H1 (cell line): Measurements from ENCODE around the gene TAF13. TPM values are rescaled to one million over a fixed set of nuclear protein-coding genes. Genes with fewer than 3 reads are reported as not detected.
"Not testable (repeated sequence)": the region's sequence is repeated elsewhere in the genome, so short reads cannot be mapped to it uniquely, and the experiment has no call there.

Source experiments
- CTCF ChIA-PET: fragments of 300-600 bp; sonication (Branson Sonifier 250); formaldehyde crosslinking; loops from one replicate; lab custom pipeline; 2021; ENCODE audit not compliant: partially characterized antibody; lab: Charles Lee
- POLR2A ChIA-PET: fragments of 300-600 bp; sonication (Branson Sonifier 250); formaldehyde crosslinking; loops from one replicate; lab custom pipeline; 2021; ENCODE audit warnings: inconsistent platforms; ENCODE audit not compliant: partially characterized antibody; lab: Charles Lee
- DNase-seq, 2 experiments: peaks; one replicate each; pipeline versions ENCODE4 v3.0.0 to v3.0.0-alpha.2; 2010 to 2022; ENCODE audit warnings: low spot score in 2 of 2, low read depth in 1 of 2, mixed read lengths in 1 of 2
- FAIRE-seq: peaks from 2 replicates; lab custom pipeline; 2011; peaks lifted over from hg19 to GRCh38; lab: Jason Lieb, UNC
- H2AFZ ChIP-seq: 2 replicates; pipeline ENCODE4 v1.8.1; 2012; ENCODE audit warnings: low read length, inconsistent platforms
- H2AK5ac ChIP-seq: 2 replicates; pipeline ENCODE4 v1.6.1; 2013; ENCODE audit warnings: low read depth, low read length
- H2BK120ac ChIP-seq: replicated peaks from 2 replicates; pipeline ENCODE3; 2013; ENCODE audit warnings: low read depth, low read length, inconsistent platforms
- H2BK12ac ChIP-seq: 2 replicates; pipeline ENCODE4 v1.6.1; 2013; ENCODE audit warnings: low read depth, low read length
- H2BK15ac ChIP-seq: 2 replicates; pipeline ENCODE4 v1.6.1; 2013; ENCODE audit warnings: low read length
- H2BK20ac ChIP-seq: 2 replicates; pipeline ENCODE4 v1.6.1; 2013; ENCODE audit warnings: low read length
- H2BK5ac ChIP-seq: 2 replicates; pipeline ENCODE4 v1.6.1; 2013; ENCODE audit warnings: low read depth, low read length
- H3K14ac ChIP-seq: 2 replicates; pipeline ENCODE4 v1.6.1; 2013; ENCODE audit warnings: inconsistent platforms; ENCODE audit not compliant: insufficient read length
- H3K18ac ChIP-seq: 2 replicates; pipeline ENCODE4 v1.6.1; 2013; ENCODE audit warnings: low read length; ENCODE audit errors: extremely low read depth
- H3K23ac ChIP-seq: 2 replicates; pipeline ENCODE4 v1.6.1; 2013; ENCODE audit warnings: inconsistent platforms; ENCODE audit not compliant: insufficient read length
- H3K23me2 ChIP-seq: 2 replicates; pipeline ENCODE4 v1.6.1; 2013; ENCODE audit warnings: low read depth, low read length
- H3K27ac ChIP-seq: 2 replicates; pipeline ENCODE4 v1.6.1; 2011; ENCODE audit warnings: low read depth, low read length, inconsistent platforms
- H3K27me3 ChIP-seq, 4 experiments: replicated peaks in 1 of 4; 1 replicate in 1 of 4; 2 replicates in 3 of 4; pipeline versions ENCODE4 v1.6.1 to v1.8.1; 2011 to 2013; ENCODE audit warnings: low read length in 3 of 4, mild to moderate bottlenecking in 3 of 4, inconsistent platforms in 2 of 4, mixed read lengths in 2 of 4, moderate library complexity in 1 of 4; ENCODE audit not compliant: control insufficient read depth in 3 of 4, insufficient read depth in 3 of 4; ENCODE audit errors: extremely low read depth in 1 of 4
- H3K36me3 ChIP-seq, 4 experiments: 2 replicates each; pipeline versions ENCODE4 v1.6.1 to v1.8.1; 2011 to 2013; ENCODE audit warnings: mild to moderate bottlenecking in 4 of 4, low read length in 3 of 4, moderate library complexity in 2 of 4, control low read depth in 1 of 4, inconsistent platforms in 1 of 4; ENCODE audit not compliant: insufficient read depth in 4 of 4, control insufficient read depth in 2 of 4
- H3K4ac ChIP-seq: replicated peaks from 2 replicates; pipeline ENCODE3; 2013; ENCODE audit warnings: low read length, low read depth, mixed read lengths, inconsistent platforms; ENCODE audit not compliant: insufficient read length
- H3K4me1 ChIP-seq, 4 experiments: replicated peaks in 1 of 4; 1 replicate in 1 of 4; 2 replicates in 3 of 4; pipeline versions ENCODE4 v1.6.1 to v1.8.1; 2011 to 2013; ENCODE audit warnings: low read length in 3 of 4, inconsistent platforms in 2 of 4, mixed read lengths in 1 of 4; ENCODE audit not compliant: insufficient read depth in 4 of 4, control insufficient read depth in 3 of 4
- H3K4me2 ChIP-seq, 2 experiments: 2 replicates each; pipeline versions ENCODE4 v1.6.1 to v1.8.1; 2011 to 2013; ENCODE audit warnings: low read depth in 2 of 2, low read length in 2 of 2, control low read depth in 1 of 2, inconsistent platforms in 1 of 2, mild to moderate bottlenecking in 1 of 2; ENCODE audit not compliant: insufficient read depth in 1 of 2
- H3K4me3 ChIP-seq, 4 experiments: fragments of 200-600, 300-600 bp in 1 of 4; sonication (generic), shearing (Covaris generic), sonication (Bioruptor Twin) in 1 of 4; 2 replicates each; pipeline versions ENCODE4 v1.5.1 to v1.8.1; 2011 to 2016; ENCODE audit warnings: low read length in 4 of 4, low read depth in 3 of 4, control low read depth in 2 of 4, inconsistent platforms in 2 of 4, mild to moderate bottlenecking in 2 of 4, mixed read lengths in 1 of 4, moderate library complexity in 1 of 4; ENCODE audit not compliant: insufficient read depth in 2 of 4; ENCODE audit errors: extremely low read depth in 1 of 4
- H3K56ac ChIP-seq: replicated peaks from 2 replicates; pipeline ENCODE3; 2013; ENCODE audit warnings: low read depth, mild to moderate bottlenecking, mixed read lengths, low read length, inconsistent platforms; ENCODE audit not compliant: insufficient read length
- H3K79me1 ChIP-seq: 2 replicates; pipeline ENCODE4 v1.6.1; 2013; ENCODE audit warnings: low read depth, low read length, control low read depth
- H3K79me2 ChIP-seq, 2 experiments: 2 replicates each; pipeline versions ENCODE4 v1.6.1 to v1.8.1; 2012 to 2013; ENCODE audit warnings: low read length in 2 of 2, mild to moderate bottlenecking in 2 of 2, inconsistent platforms in 1 of 2; ENCODE audit not compliant: insufficient read depth in 2 of 2, control insufficient read depth in 1 of 2
- H3K9ac ChIP-seq, 4 experiments: replicated peaks in 1 of 4; 1 replicate in 1 of 4; 2 replicates in 3 of 4; pipeline versions ENCODE4 v1.6.1 to v1.8.1; 2011 to 2013; ENCODE audit warnings: low read depth in 3 of 4, low read length in 3 of 4, control low read depth in 2 of 4, mild to moderate bottlenecking in 2 of 4, moderate library complexity in 2 of 4, inconsistent platforms in 1 of 4; ENCODE audit errors: extremely low read depth in 1 of 4
- H3K9me3 ChIP-seq, 2 experiments: 2 replicates each; pipeline versions ENCODE4 v1.6.1 to v1.8.1; 2012 to 2013; ENCODE audit warnings: mild to moderate bottlenecking in 2 of 2, moderate library complexity in 2 of 2, control low read depth in 1 of 2, inconsistent platforms in 1 of 2, low read depth in 1 of 2, low read length in 1 of 2, mixed read lengths in 1 of 2; ENCODE audit not compliant: insufficient read depth in 2 of 2
- H4K20me1 ChIP-seq, 2 experiments: replicated peaks in 1 of 2; 2 replicates each; pipeline versions ENCODE3 to v1.8.1; 2011 to 2013; ENCODE audit warnings: inconsistent platforms in 2 of 2, low read length in 2 of 2, mild to moderate bottlenecking in 1 of 2; ENCODE audit not compliant: insufficient read depth in 2 of 2, control insufficient read depth in 1 of 2
- H4K5ac ChIP-seq: 2 replicates; pipeline ENCODE4 v1.6.1; 2013; ENCODE audit warnings: low read length, low read depth, mixed read lengths, inconsistent platforms; ENCODE audit not compliant: insufficient read length
- H4K8ac ChIP-seq: 2 replicates; pipeline ENCODE4 v1.8.0; 2013; ENCODE audit warnings: mild to moderate bottlenecking, moderate library complexity, low read length, inconsistent platforms; ENCODE audit not compliant: insufficient read depth; ENCODE audit errors: extremely low read depth
- H4K91ac ChIP-seq: replicated peaks from 2 replicates; pipeline ENCODE3; 2013; ENCODE audit warnings: low read length, mixed read lengths, inconsistent platforms; ENCODE audit not compliant: insufficient read length
- WGBS, 2 experiments: shearing (Covaris generic) in 1 of 2; methylation state at CpG; one replicate each; pipeline versions ENCODE4 v1.1.6 to v1.1.7; 2013 to 2015; ENCODE audit warnings: low lambda C conversion rate in 2 of 2, mixed read lengths in 2 of 2, inconsistent platforms in 1 of 2, low coverage in 1 of 2, missing lambda C conversion rate in 1 of 2; ENCODE audit not compliant: insufficient replicate concordance in 2 of 2, insufficient coverage in 1 of 2, insufficient read length in 1 of 2; ENCODE audit errors: extremely low coverage in 1 of 2, missing lambda C conversion rate in 1 of 2; 5-methylcytosine and 5-hydroxymethylcytosine counted together
- polyA plus RNA-seq, 7 experiments: library from polyadenylated mRNA; depleted of rRNA in 3 of 7; stranded (reverse) in 5 of 7; unstranded in 2 of 7; fragments of >200 nt in 5 of 7; fragments of 200-250 nt in 2 of 7; gene quantifications; 1 replicate in 5 of 7; 2 replicates in 1 of 7; 4 replicates in 1 of 7; pipeline versions ENCODE4 v1.2.1 to v1.2.3, GENCODE V29; 2011 to 2013; ENCODE audit warnings: missing spikeins in 2 of 7, mixed read lengths in 2 of 7
- total RNA-seq: library from RNA; stranded (reverse); fragmentation: NEBNext Ultra II Directional; extraction: Animal tissue kit (Norgen Biotek cat#: 25700); gene quantifications from 2 replicates; pipeline ENCODE4 v1.2.1, GENCODE V29; 2021

The TAF13 gene
- total and polyA plus RNA-seq, 2 of the 8 experiments (the other 6 are each of a cell fraction or from before 2014, with no cell fraction given): 13.1 to 41.7 TPM

GRCh38 chr1:109029493-109029892 is 46.3 kb downstream of the TAF13 start:
- POLR2A ChIA-PET, H4K8ac ChIP-seq, FAIRE-seq, H3K79me1 ChIP-seq, H2BK5ac ChIP-seq, H3K23ac ChIP-seq, H3K56ac ChIP-seq, H2BK20ac ChIP-seq, DNase-seq, H3K9me3 ChIP-seq, H3K4ac ChIP-seq, H4K5ac ChIP-seq, H3K4me1 ChIP-seq, H3K14ac ChIP-seq, H2AK5ac ChIP-seq, H2BK120ac ChIP-seq, H3K23me2 ChIP-seq, H2AFZ ChIP-seq, H3K36me3 ChIP-seq, H4K91ac ChIP-seq, H3K27ac ChIP-seq, H2BK12ac ChIP-seq, H4K20me1 ChIP-seq, H3K9ac ChIP-seq, H3K4me2 ChIP-seq, H3K79me2 ChIP-seq, H3K27me3 ChIP-seq, H3K4me3 ChIP-seq, H2BK15ac ChIP-seq, H3K18ac ChIP-seq: not testable (repeated sequence)
- 90% methylated on average over 7 of the region's 8 CpGs; no CpG with 5 or more reads in 1 of the 2 experiments for WGBS, 2 experiments
- CTCF ChIA-PET: interaction anchor here (0.6 kb wide), 1 partner anchor 135 kb away, joined by 3 read pairs; no protein-coding TSS in a partner anchor
